Stomach (tissue), 9 donors: ENCODE data around the gene GRIPAP1. TPM values are rescaled to one million over a fixed set of nuclear protein-coding genes. Genes with fewer than 3 reads are reported as not detected.

Experiments used
- DNase-seq, 2 donors: peaks; one replicate each; pipeline versions ENCODE4 v3.0.0 to v3.0.0-alpha.2; 2013 to 2019
- H3K27ac ChIP-seq, 5 donors: fragments of 200-600 bp in 4 of 5; sonication (generic) in 4 of 5; one replicate each; pipeline ENCODE4 v1.5.1; 2013 to 2019; ENCODE audit warnings: mild to moderate bottlenecking in 1 of 5, moderate library complexity in 1 of 5
- H3K27me3 ChIP-seq, 3 donors: fragments of 200-600 bp; sonication (generic); one replicate each; pipeline ENCODE4 v1.5.1; 2017 to 2019; ENCODE audit warnings: mixed run types in 1 of 3
- H3K36me3 ChIP-seq, 4 donors: fragments of 200-600 bp; sonication (generic); 1 replicate in 3 of 4; 2 replicates in 1 of 4; pipeline ENCODE4 v1.5.1; 2016 to 2019
- H3K4me1 ChIP-seq, 4 donors: fragments of 200-600 bp; sonication (generic); one replicate each; pipeline ENCODE4 v1.5.1; 2016 to 2019
- H3K4me3 ChIP-seq, 4 donors: fragments of 200-600 bp; sonication (generic) in 3 of 4; one replicate each; pipeline ENCODE4 v1.5.1; 2016 to 2019; ENCODE audit warnings: mild to moderate bottlenecking in 1 of 4
- H3K9me3 ChIP-seq, 4 donors: fragments of 200-600 bp; sonication (generic); one replicate each; pipeline ENCODE4 v1.5.1; 2016 to 2019
- CTCF ChIP-seq, 7 experiments: fragments of 450-650 bp in 4 of 7; fragments of 200-600 bp in 3 of 7; sonication (generic) in 3 of 7; IDR thresholded peaks; one replicate each; pipeline ENCODE4 v1.5.1; 2016 to 2019; ENCODE audit warnings: antibody characterized with exemption in 7 of 7, control low read depth in 2 of 7, mild to moderate bottlenecking in 1 of 7
- EP300 ChIP-seq: sonication (generic); formaldehyde crosslinking; IDR thresholded peaks from one replicate; pipeline ENCODE4 v1.6.1; 2017; ENCODE audit warnings: antibody characterized with exemption
- POLR2A ChIP-seq, 4 donors: fragments of 450-650 bp; IDR thresholded peaks; one replicate each; pipeline ENCODE4 v1.6.1; 2016; ENCODE audit warnings: antibody characterized with exemption in 4 of 4, control low read depth in 2 of 4, mild to moderate bottlenecking in 1 of 4, moderate library complexity in 1 of 4
- POLR2AphosphoS5 ChIP-seq, 3 donors: sonication (generic); formaldehyde crosslinking; IDR thresholded peaks; one replicate each; pipeline ENCODE4 v1.6.1; 2016; ENCODE audit warnings: antibody characterized with exemption in 3 of 3
- WGBS, 5 donors: extraction: QIAGEN DNeasy Blood & Tissue Kit in 3 of 5; methylation state at CpG; one replicate each; pipeline versions ENCODE4 v1.1.5 to v1.1.7; 2013 to 2018; 5-methylcytosine and 5-hydroxymethylcytosine counted together
- intact Hi-C: fragments of 100-400 bp; cut with DNase I; formaldehyde crosslinking; loops from one replicate; pipeline ENCODE4 v1.15.1; 2023; ENCODE audit warnings: low total_unique reads
- polyA plus RNA-seq, 3 donors: library from polyadenylated mRNA; stranded (reverse); fragments of 200-250 nt; gene quantifications; one replicate each; pipeline ENCODE4 v1.2.3, GENCODE V29; 2013
- total RNA-seq, 5 donors: library from RNA; depleted of rRNA; stranded (reverse); fragments of >200 nt; gene quantifications; one replicate each; pipeline versions ENCODE4 v1.1.0 to v1.2.3, GENCODE V29; 2014 to 2016
- donor health status: healthy with polysubstance abuse.
- donor health status: Bipolar disorder and iron deficiency.
- donor health status: healthy.

The GRIPAP1 gene
- total and polyA plus RNA-seq, 8 donors, result 15.6 to 127 (median 32.9) TPM

DNA sequence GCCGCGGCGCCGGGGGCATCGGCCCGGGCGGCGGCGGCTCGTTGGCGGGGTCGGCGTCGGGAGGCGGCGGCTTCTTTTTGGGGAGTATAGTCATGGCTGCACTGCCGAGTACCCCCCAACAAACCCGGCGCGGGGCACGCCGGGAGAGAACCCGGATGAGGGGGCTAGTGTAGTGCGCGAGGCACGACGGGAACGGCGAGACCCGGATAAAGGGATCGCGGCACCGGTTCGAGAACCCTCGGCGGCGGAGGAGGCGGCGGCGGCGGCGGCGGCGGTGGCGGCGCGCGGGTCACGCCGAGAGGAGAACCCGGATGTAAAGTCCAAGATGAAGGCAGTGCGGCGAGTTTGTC lies 44.6 kb downstream of the GRIPAP1 start, which contains the start of gene OTUD5:
OTUD5 (minus strand) TSS at position 131 of the 350 bp plus-strand sequence; CDS start at position 94, 37 bp downstream.
- TF ChIP-seq EP300 (no peak), POLR2AphosphoS5 (IDR thresholded peaks at IDR 0.05) (peak in 1 of 3 donors; percentile 3), CTCF (IDR thresholded peaks at IDR 0.05) (no peak), POLR2A (IDR thresholded peaks at IDR 0.05) (no peak)
- H3K9me3 ChIP-seq, result no peaks in the 10 kb centered on the region
- peaks cover 0 to 58% (median 37%) of the 10 kb centered on the region in 4 donors for H3K4me1 ChIP-seq
- intact Hi-C loops, result no loop called here
- H3K36me3 ChIP-seq, result peaks cover 0 to 17% (median 8%) of the 10 kb centered on the region in 4 donors
- peak within 1 kb of the TSS; percentile 92 to 97 (median 93) for H3K27ac ChIP-seq
- DNase-seq, result peak in 1 of 2 donors; percentile 85
- peak within 1 kb of the TSS; percentile 59 to 77 (median 68) for H3K4me3 ChIP-seq
- 0 to 73% (median 20%) methylated on average over 1 to 52 of the region's 53 CpGs for WGBS, 5 donors
- no peaks in the 10 kb centered on the region for H3K27me3 ChIP-seq

GRCh38 chrX:48956728-48957414 lies 45.2 kb downstream of the GRIPAP1 start:
- TF ChIP-seq EP300 (no peak), CTCF (IDR thresholded peaks at IDR 0.05) (no peak), POLR2AphosphoS5 (IDR thresholded peaks at IDR 0.05) (no peak), POLR2A (IDR thresholded peaks at IDR 0.05) (no peak)
- peak overlapping the region; percentile 92 to 97 (median 93) for H3K27ac ChIP-seq
- peak; percentile 41 to 63 for DNase-seq
- H3K4me1 ChIP-seq, result peaks cover 0 to 58% (median 39%) of the 10 kb centered on the region in 4 donors
- intact Hi-C loops, result no loop called here
- H3K27me3 ChIP-seq, result no peaks in the 10 kb centered on the region
- peaks cover 0 to 17% (median 8%) of the 10 kb centered on the region in 4 donors for H3K36me3 ChIP-seq
- H3K4me3 ChIP-seq, result peak overlapping the region; percentile 59 to 77 (median 68)
- 1 to 44% (median 7%) methylated on average over 19 to 60 of the region's 61 CpGs for WGBS, 5 donors
- no peaks in the 10 kb centered on the region for H3K9me3 ChIP-seq

DNA sequence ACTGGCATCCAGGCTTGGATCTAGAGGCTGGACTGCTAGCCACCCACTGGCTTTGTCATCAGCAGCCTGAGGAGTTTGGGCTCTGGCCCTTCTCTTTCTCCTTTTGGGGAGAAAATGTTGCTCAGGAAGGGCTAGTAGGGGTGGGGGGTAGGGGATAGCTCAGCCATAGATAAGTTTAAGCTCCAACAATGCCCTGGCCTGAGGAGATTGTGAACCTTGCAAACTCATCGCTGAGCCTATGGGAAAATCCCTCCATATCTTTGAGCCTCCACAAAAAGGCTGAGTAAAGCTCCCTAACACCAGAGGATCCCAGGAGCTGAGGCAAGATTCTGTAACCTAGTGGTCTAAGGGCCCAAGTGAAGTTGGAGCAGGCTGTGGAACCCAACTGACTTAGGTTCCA lies 53.5 kb downstream of the GRIPAP1 start:
- no peak for DNase-seq
- Histone ChIP-seq H3K4me1 (peaks cover 3 to 43% (median 19%) of the 10 kb centered on the region in 4 donors), H3K9me3 (no peaks in the 10 kb centered on the region), H3K27me3 (no peaks in the 10 kb centered on the region), H3K4me3 (no peak overlapping the region), H3K36me3 (peaks cover 0 to 11% (median 2%) of the 10 kb centered on the region in 4 donors), H3K27ac (no peak overlapping the region)
- 73 to 100% (median 98%) methylated on average over 1 of the region's 1 CpG; no CpG with 5 or more reads in 1 of the 5 donors for WGBS, 5 donors
- TF ChIP-seq EP300 (no peak), POLR2A (IDR thresholded peaks at IDR 0.05) (no peak), CTCF (IDR thresholded peaks at IDR 0.05) (no peak), POLR2AphosphoS5 (IDR thresholded peaks at IDR 0.05) (no peak)
- intact Hi-C loops, result no loop called here

- Histone ChIP-seq H3K27ac (no peak overlapping the region), H3K9me3 (no peaks in the 10 kb centered on the region), H3K4me3 (no peak overlapping the region), H3K4me1 (peaks cover 3 to 38% (median 23%) of the 10 kb centered on the region in 4 donors), H3K36me3 (peaks cover 0 to 17% (median 6%) of the 10 kb centered on the region in 4 donors), H3K27me3 (no peaks in the 10 kb centered on the region)
- intact Hi-C loops, result no loop called here
- TF ChIP-seq CTCF (IDR thresholded peaks at IDR 0.05) (peak in 5 of 7 experiments; percentile 22 to 71 (median 57)), POLR2AphosphoS5 (IDR thresholded peaks at IDR 0.05) (no peak), POLR2A (IDR thresholded peaks at IDR 0.05) (no peak), EP300 (no peak)
- WGBS, 5 donors, result 33 to 49% (median 40%) methylated on average over 8 of the region's 8 CpGs
- DNase-seq, result peak; percentile 58 to 78
These were observed 56.3 kb downstream of the GRIPAP1 start for GRCh38 chrX:48945517-48946348.
